Upper lobe of left lung (tissue), 4 donors: ENCODE data around the gene HPCAL1.

Experiments used
- POLR2A ChIP-seq, 4 donors: fragments of 450-650 bp; IDR thresholded peaks; one replicate each; pipeline ENCODE4 v1.5.1; 2016 to 2017; ENCODE audit warnings: antibody characterized with exemption in 4 of 4, mild to moderate bottlenecking in 2 of 4
- POLR2AphosphoS5 ChIP-seq, 2 donors: sonication (generic); formaldehyde crosslinking; IDR thresholded peaks; one replicate each; pipeline ENCODE4 v1.5.1; 2017; ENCODE audit warnings: antibody characterized with exemption in 2 of 2
- TF ChIP-seq, protein P1 (sequence below), 6 experiments: fragments of 450-650 bp in 4 of 6; fragments of 200-600 bp in 2 of 6; sonication (generic) in 2 of 6; IDR thresholded peaks; one replicate each; pipeline ENCODE4 v1.5.1; 2016 to 2019; ENCODE audit warnings: antibody characterized with exemption in 6 of 6

DNA sequence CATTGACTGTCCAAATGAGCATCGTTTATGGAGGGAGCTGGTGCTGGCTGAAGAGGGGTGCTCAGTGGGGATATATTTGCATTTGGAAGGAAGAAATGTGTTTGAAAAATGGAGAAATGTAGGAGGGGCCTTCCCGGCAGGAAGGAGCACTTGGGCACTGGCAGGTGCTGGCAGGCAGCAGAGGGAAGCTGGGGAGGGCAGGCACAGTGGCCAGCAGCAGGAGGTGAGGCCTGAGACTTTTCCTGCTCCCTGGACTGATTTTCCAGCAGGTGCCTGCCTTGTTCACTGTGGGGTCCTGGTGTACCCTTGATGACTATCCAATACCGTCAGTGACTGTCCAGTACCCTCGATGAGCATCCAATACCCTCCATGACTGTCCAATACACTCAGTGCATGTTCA lies 20.8 kb upstream of the HPCAL1 start:
- TF ChIP-seq, protein P1, sequence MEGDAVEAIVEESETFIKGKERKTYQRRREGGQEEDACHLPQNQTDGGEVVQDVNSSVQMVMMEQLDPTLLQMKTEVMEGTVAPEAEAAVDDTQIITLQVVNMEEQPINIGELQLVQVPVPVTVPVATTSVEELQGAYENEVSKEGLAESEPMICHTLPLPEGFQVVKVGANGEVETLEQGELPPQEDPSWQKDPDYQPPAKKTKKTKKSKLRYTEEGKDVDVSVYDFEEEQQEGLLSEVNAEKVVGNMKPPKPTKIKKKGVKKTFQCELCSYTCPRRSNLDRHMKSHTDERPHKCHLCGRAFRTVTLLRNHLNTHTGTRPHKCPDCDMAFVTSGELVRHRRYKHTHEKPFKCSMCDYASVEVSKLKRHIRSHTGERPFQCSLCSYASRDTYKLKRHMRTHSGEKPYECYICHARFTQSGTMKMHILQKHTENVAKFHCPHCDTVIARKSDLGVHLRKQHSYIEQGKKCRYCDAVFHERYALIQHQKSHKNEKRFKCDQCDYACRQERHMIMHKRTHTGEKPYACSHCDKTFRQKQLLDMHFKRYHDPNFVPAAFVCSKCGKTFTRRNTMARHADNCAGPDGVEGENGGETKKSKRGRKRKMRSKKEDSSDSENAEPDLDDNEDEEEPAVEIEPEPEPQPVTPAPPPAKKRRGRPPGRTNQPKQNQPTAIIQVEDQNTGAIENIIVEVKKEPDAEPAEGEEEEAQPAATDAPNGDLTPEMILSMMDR (IDR thresholded peaks at IDR 0.05), result no peak
- no peak for TF ChIP-seq POLR2A (IDR thresholded peaks at IDR 0.05)
- no peak for TF ChIP-seq POLR2AphosphoS5 (IDR thresholded peaks at IDR 0.05)
